Keratinocyte (primary cell): ENCODE data around the gene PDE11A. TPM values are rescaled to one million over a fixed set of nuclear protein-coding genes. Genes with fewer than 3 reads are reported as not detected.
A peak's percentile ranks its signal among the peaks of the same experiment; 100 is the strongest.

Source experiments
- DNase-seq: peaks from one replicate; pipeline ENCODE4 v3.0.0-alpha.2; 2011; ENCODE audit warnings: low read depth, missing footprints, low spot score
- FAIRE-seq: peaks from 2 replicates; lab custom pipeline; 2011; peaks lifted over from hg19 to GRCh38; lab: Jason Lieb, UNC
- H2AFZ ChIP-seq: 2 replicates; pipeline ENCODE4 v1.6.0; 2012; ENCODE audit warnings: low read length, control low read depth, inconsistent platforms; ENCODE audit not compliant: control insufficient read depth
- H3K27ac ChIP-seq: 2 replicates; pipeline ENCODE4 v1.5.1; 2011; ENCODE audit warnings: low read length; ENCODE audit not compliant: control insufficient read depth, insufficient read depth
- H3K27me3 ChIP-seq: 3 replicates; pipeline ENCODE4 v1.6.0; 2011; ENCODE audit warnings: low read length; ENCODE audit not compliant: control insufficient read depth, insufficient read depth; ENCODE audit errors: extremely low read depth
- H3K36me3 ChIP-seq, 2 experiments: 2 replicates in 1 of 2; 3 replicates in 1 of 2; pipeline ENCODE4 v1.5.1; 2011; ENCODE audit warnings: low read length in 2 of 2, mild to moderate bottlenecking in 1 of 2; ENCODE audit not compliant: control insufficient read depth in 2 of 2, insufficient read depth in 2 of 2; ENCODE audit errors: extremely low read depth in 1 of 2
- H3K4me1 ChIP-seq: 3 replicates; pipeline ENCODE4 v1.5.1; 2011; ENCODE audit warnings: low read length; ENCODE audit not compliant: control insufficient read depth, insufficient read depth; ENCODE audit errors: extremely low read depth
- H3K4me2 ChIP-seq: 3 replicates; pipeline ENCODE4 v1.6.0; 2011; ENCODE audit warnings: low read depth, low read length; ENCODE audit not compliant: control insufficient read depth, insufficient read depth; ENCODE audit errors: extremely low read depth
- H3K4me3 ChIP-seq, 3 experiments: fragments of 200-600 bp in 1 of 3; sonication (generic) in 1 of 3; 2 replicates in 2 of 3; 3 replicates in 1 of 3; pipeline ENCODE4 v1.5.1; 2011 to 2016; ENCODE audit warnings: low read length in 3 of 3, mild to moderate bottlenecking in 3 of 3, control low read depth in 2 of 3, inconsistent platforms in 1 of 3, low read depth in 1 of 3, mixed read lengths in 1 of 3, mixed run types in 1 of 3, moderate library complexity in 1 of 3; ENCODE audit not compliant: control insufficient read depth in 2 of 3, insufficient read depth in 2 of 3; ENCODE audit errors: extremely low read depth in 1 of 3
- H3K79me2 ChIP-seq: 2 replicates; pipeline ENCODE4 v1.6.0; 2012; ENCODE audit warnings: low read length; ENCODE audit not compliant: control insufficient read depth, insufficient read depth
- H3K9ac ChIP-seq: 3 replicates; pipeline ENCODE4 v1.6.0; 2011; ENCODE audit warnings: low read length; ENCODE audit not compliant: control insufficient read depth, insufficient read depth; ENCODE audit errors: extremely low read depth
- H3K9me1 ChIP-seq: 3 replicates; pipeline ENCODE4 v1.6.0; 2011; ENCODE audit warnings: low read length; ENCODE audit not compliant: control insufficient read depth, insufficient read depth; ENCODE audit errors: extremely low read depth
- H3K9me3 ChIP-seq: 2 replicates; pipeline ENCODE4 v1.5.1; 2012; ENCODE audit warnings: low read depth, low read length; ENCODE audit not compliant: control insufficient read depth
- H4K20me1 ChIP-seq: 3 replicates; pipeline ENCODE4 v1.6.0; 2011; ENCODE audit warnings: low read length; ENCODE audit not compliant: control insufficient read depth, insufficient read depth; ENCODE audit errors: extremely low read depth
- EZH2 ChIP-seq: IDR thresholded peaks from one replicate; pipeline ENCODE4 v1.6.1; 2012; ENCODE audit warnings: inconsistent platforms, mild to moderate bottlenecking, low read length, moderate library complexity
- dilution Hi-C: fragments of 300-500 bp; cut with MboI; formaldehyde crosslinking; loops from one replicate; pipeline ENCODE4 v1.7.0; 2020; ENCODE audit warnings: low sequenced_read_pairs; ENCODE audit not compliant: extremely low pct_ligation_motif_present
- polyA plus RNA-seq, 5 experiments: library from polyadenylated mRNA; depleted of rRNA in 3 of 5; stranded (reverse) in 3 of 5; stranded (forward) in 1 of 5; unstranded in 1 of 5; fragments of >200 nt; gene quantifications; 1 replicate in 1 of 5; 2 replicates in 3 of 5; 3 replicates in 1 of 5; pipeline versions ENCODE4 v1.2.1 to v1.2.3, GENCODE V29; 2011 to 2012; ENCODE audit warnings: missing spikeins in 2 of 5, low read depth in 1 of 5, low replicate concordance in 1 of 5
- TF ChIP-seq, protein P1 (sequence below), 3 experiments: IDR thresholded peaks in 1 of 3; conservative IDR thresholded peaks in 1 of 3; optimal IDR thresholded peaks in 1 of 3; 2 replicates in 2 of 3; 3 replicates in 1 of 3; pipeline versions ENCODE3 to v1.5.1; 2011; ENCODE audit warnings: low read length in 3 of 3, mild to moderate bottlenecking in 3 of 3, moderate library complexity in 2 of 3, control low read depth in 1 of 3, inconsistent platforms in 1 of 3; ENCODE audit not compliant: insufficient read depth in 2 of 3; ENCODE audit errors: extremely low read depth in 1 of 3

Gene PDE11A
- polyA plus RNA-seq, 1 donor (not counting 4 experiments of a cell fraction or from before 2014, with no cell fraction given) = 0.01 TPM

DNA sequence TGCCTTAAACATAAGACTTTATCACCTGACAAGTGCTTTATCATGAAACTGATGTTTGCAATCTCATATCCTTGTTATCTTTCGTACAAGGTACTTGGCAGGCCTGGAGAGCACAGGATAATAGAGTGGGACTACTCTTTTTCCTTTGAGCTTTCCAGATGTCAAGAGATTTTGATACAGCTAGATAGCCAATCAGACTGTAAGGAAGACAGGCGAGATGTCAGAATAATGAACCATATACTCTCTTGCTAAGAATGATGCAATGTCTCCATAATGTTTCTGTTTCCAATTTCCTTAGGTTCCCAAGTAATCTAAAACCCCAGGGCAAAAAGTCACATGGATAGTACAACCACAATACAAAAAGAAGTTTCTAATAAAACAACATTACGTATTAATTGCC lies 313.1 kb downstream of the PDE11A start:
- Histone ChIP-seq H3K9ac (no peak overlapping the region), H3K4me3 (no peak overlapping the region), H2AFZ (no peak overlapping the region), H3K36me3 (no peaks in the 10 kb centered on the region), H3K9me1 (no peaks in the 10 kb centered on the region), H3K9me3 (no peaks in the 10 kb centered on the region), H3K4me2 (no peak overlapping the region), H3K27me3 (peaks cover 3% of the 10 kb centered on the region), H3K79me2 (no peaks in the 10 kb centered on the region), H4K20me1 (no peaks in the 10 kb centered on the region), H3K4me1 (no peaks in the 10 kb centered on the region), H3K27ac (no peak overlapping the region)
- no peak for DNase-seq
- TF ChIP-seq, protein P1, sequence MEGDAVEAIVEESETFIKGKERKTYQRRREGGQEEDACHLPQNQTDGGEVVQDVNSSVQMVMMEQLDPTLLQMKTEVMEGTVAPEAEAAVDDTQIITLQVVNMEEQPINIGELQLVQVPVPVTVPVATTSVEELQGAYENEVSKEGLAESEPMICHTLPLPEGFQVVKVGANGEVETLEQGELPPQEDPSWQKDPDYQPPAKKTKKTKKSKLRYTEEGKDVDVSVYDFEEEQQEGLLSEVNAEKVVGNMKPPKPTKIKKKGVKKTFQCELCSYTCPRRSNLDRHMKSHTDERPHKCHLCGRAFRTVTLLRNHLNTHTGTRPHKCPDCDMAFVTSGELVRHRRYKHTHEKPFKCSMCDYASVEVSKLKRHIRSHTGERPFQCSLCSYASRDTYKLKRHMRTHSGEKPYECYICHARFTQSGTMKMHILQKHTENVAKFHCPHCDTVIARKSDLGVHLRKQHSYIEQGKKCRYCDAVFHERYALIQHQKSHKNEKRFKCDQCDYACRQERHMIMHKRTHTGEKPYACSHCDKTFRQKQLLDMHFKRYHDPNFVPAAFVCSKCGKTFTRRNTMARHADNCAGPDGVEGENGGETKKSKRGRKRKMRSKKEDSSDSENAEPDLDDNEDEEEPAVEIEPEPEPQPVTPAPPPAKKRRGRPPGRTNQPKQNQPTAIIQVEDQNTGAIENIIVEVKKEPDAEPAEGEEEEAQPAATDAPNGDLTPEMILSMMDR (optimal IDR thresholded peaks at IDR 0.05 in 1 of 3, IDR thresholded peaks at IDR 0.05 in 1 of 3, conservative IDR thresholded peaks at IDR 0.05 in 1 of 3; ENCODE audit: extremely low read depth in 1 of 3, insufficient read depth in 2 of 3, low read length in 3 of 3) = no peak
- no peak for TF ChIP-seq EZH2
- no peak for FAIRE-seq
- dilution Hi-C loops = no loop called here

DNA sequence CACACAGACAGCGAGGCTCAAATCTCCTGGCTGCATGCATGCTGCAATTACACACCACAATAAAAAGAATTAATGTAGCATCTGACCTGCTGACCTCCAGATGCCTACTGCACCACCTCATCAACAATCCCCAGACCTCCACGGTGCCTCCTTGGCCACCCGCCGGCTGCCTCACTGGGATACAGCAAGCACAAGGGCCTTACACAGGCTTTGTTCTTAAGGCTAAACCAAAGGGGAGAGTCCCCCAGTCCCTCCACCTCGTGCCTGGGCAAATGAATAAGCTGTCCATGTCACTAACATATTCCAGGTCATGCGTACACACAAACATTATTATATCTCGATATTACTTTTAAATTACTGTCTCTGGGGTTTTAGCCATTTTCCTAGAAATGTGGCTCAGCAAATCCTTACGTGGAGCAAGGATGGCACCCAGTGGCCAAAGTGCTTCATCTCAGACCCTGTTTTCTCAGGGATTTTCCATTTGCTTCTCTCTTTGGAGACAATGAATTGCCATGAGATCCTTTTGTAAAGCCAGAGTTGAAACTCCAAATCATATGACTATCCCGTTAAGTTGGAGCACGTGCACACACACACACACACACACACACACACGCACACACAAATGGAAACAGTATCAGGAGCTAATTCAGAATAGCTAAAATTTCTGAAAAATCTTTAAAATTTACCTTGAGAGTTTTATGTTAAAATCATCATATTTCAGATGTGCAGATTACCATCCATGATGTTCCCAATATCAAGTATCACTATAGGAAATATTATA lies 313.8 kb downstream of the PDE11A start:
- Histone ChIP-seq H3K9me1 (no peaks in the 10 kb centered on the region), H3K4me3 (no peak overlapping the region), H3K27ac (no peak overlapping the region), H3K9me3 (no peaks in the 10 kb centered on the region), H3K36me3 (no peaks in the 10 kb centered on the region), H4K20me1 (no peaks in the 10 kb centered on the region), H3K4me1 (no peaks in the 10 kb centered on the region), H3K4me2 (no peak overlapping the region), H3K27me3 (peaks cover 3% of the 10 kb centered on the region), H3K79me2 (no peaks in the 10 kb centered on the region), H2AFZ (no peak overlapping the region), H3K9ac (no peak overlapping the region)
- no peak for DNase-seq
- FAIRE-seq = no peak
- dilution Hi-C loops = no loop called here
- TF ChIP-seq, protein P1 (optimal IDR thresholded peaks at IDR 0.05 in 1 of 3, IDR thresholded peaks at IDR 0.05 in 1 of 3, conservative IDR thresholded peaks at IDR 0.05 in 1 of 3; ENCODE audit: extremely low read depth in 1 of 3, insufficient read depth in 2 of 3, low read length in 3 of 3) = peak; percentile 31 to 63 (median 48)
- no peak for TF ChIP-seq EZH2
